K562 (cell line): ENCODE data around the gene TADA2A. TPM values are rescaled to one million over a fixed set of nuclear protein-coding genes. Genes with fewer than 3 reads are reported as not detected.

Source experiments
- ATAC-seq: fragments of 200-7000 bp; cut with Tn5 transposase; 3 replicates; pipeline ENCODE4 v1.9.1; 2020; ENCODE audit warnings: moderate library complexity
- BruUV-seq: library from RNA; stranded (reverse); fragments of 400-500 nt; replicated peaks from 2 replicates; lab custom pipeline; 2021; lab: Mats Ljungman, UMichigan
- CTCF ChIA-PET: fragments of 300-600 bp; formaldehyde crosslinking; extraction: SDS; loops from one replicate; lab custom pipeline; 2021; ENCODE audit warnings: low intra/inter-chr PET ratio; lab: Yijun Ruan, JAX
- POLR2A ChIA-PET: fragments of 300-600, 350-650 bp; sonication (Branson Sonifier 250); formaldehyde crosslinking; extraction: SDS; loops from one replicate; lab custom pipeline; 2021; ENCODE audit warnings: antibody characterized with exemption, inconsistent platforms; lab: Yijun Ruan, JAX
- DNase-seq, 4 experiments: peaks; one replicate each; pipeline versions ENCODE4 v3.0.0 to v3.0.0-alpha.2; 2011 to 2018; ENCODE audit warnings: low spot score in 3 of 4, mixed read lengths in 3 of 4; ENCODE audit errors: extremely low read depth in 1 of 4
- FAIRE-seq: peaks from 2 replicates; lab custom pipeline; 2011; peaks lifted over from hg19 to GRCh38; lab: Jason Lieb, UNC
- H2AFZ ChIP-seq: 2 replicates; pipeline ENCODE4 v1.6.0; 2011; ENCODE audit warnings: low read depth, low read length, control low read depth, inconsistent platforms
- H3K27ac ChIP-seq: fragments of 200-600 bp; 3 replicates; pipeline ENCODE4 v1.8.0; 2011; ENCODE audit warnings: low read depth, mild to moderate bottlenecking, control low read depth, inconsistent platforms, low read length, moderate library complexity, mixed read lengths; ENCODE audit errors: extremely low read depth
- H3K27me3 ChIP-seq, 2 experiments: fragments of 300-600 bp in 1 of 2; 2 replicates in 1 of 2; 3 replicates in 1 of 2; pipeline versions ENCODE4 v1.6.0 to v1.8.0; 2011; ENCODE audit warnings: inconsistent platforms in 2 of 2, low read length in 2 of 2, mild to moderate bottlenecking in 1 of 2, mixed read lengths in 1 of 2, moderate library complexity in 1 of 2; ENCODE audit not compliant: control insufficient read depth in 2 of 2, insufficient read depth in 2 of 2
- H3K36me3 ChIP-seq: fragments of 300-600 bp; 3 replicates; pipeline ENCODE4 v1.8.0; 2011; ENCODE audit warnings: mild to moderate bottlenecking, low read length, inconsistent platforms; ENCODE audit not compliant: control insufficient read depth, insufficient read depth
- H3K4me1 ChIP-seq, 2 experiments: fragments of 200-600 bp in 1 of 2; replicated peaks in 1 of 2; 2 replicates in 1 of 2; 3 replicates in 1 of 2; pipeline versions ENCODE4 v1.5.1 to v1.8.0; 2011; ENCODE audit warnings: inconsistent platforms in 2 of 2, low read length in 2 of 2, mild to moderate bottlenecking in 1 of 2, mixed read lengths in 1 of 2, moderate library complexity in 1 of 2; ENCODE audit not compliant: control insufficient read depth in 2 of 2, insufficient read depth in 2 of 2
- H3K4me2 ChIP-seq: 2 replicates; pipeline ENCODE4 v1.6.1; 2011; ENCODE audit warnings: low read length, control low read depth, inconsistent platforms, mixed read lengths; ENCODE audit not compliant: insufficient read depth
- H3K4me3 ChIP-seq: fragments of 200-600 bp; sonication (generic), shearing (Covaris generic); 2 replicates; pipeline ENCODE4 v1.5.1; 2016; ENCODE audit warnings: control low read depth, inconsistent platforms
- H3K79me2 ChIP-seq: fragments of 200-600 bp; 3 replicates; pipeline ENCODE4 v1.8.0; 2011; ENCODE audit warnings: low read length, inconsistent platforms; ENCODE audit not compliant: control insufficient read depth, insufficient read depth
- H3K9ac ChIP-seq, 2 experiments: 2 replicates each; pipeline versions ENCODE4 v1.6.0 to v1.6.1; 2011; ENCODE audit warnings: low read depth in 2 of 2, low read length in 2 of 2, control low read depth in 1 of 2, inconsistent platforms in 1 of 2, mild to moderate bottlenecking in 1 of 2, mixed read lengths in 1 of 2; ENCODE audit not compliant: insufficient read depth in 1 of 2
- H3K9me1 ChIP-seq: one replicate; pipeline ENCODE4 v1.6.0; 2011; ENCODE audit warnings: inconsistent platforms, mild to moderate bottlenecking, low read length, moderate library complexity; ENCODE audit not compliant: control insufficient read depth, insufficient read depth
- H3K9me3 ChIP-seq: replicated peaks from 2 replicates; pipeline ENCODE4 v1.5.1; 2011; ENCODE audit warnings: low read depth, low read length, inconsistent platforms; ENCODE audit not compliant: control insufficient read depth, insufficient read depth
- H4K20me1 ChIP-seq: replicated peaks from 2 replicates; pipeline ENCODE4 v1.6.1; 2011; ENCODE audit warnings: low read length, inconsistent platforms, mixed read lengths; ENCODE audit not compliant: control insufficient read depth, insufficient read depth
- BRF1 ChIP-seq: IDR thresholded peaks from 3 replicates; pipeline ENCODE4 v1.6.1; 2011; ENCODE audit warnings: borderline replicate concordance, mild to moderate bottlenecking; ENCODE audit not compliant: insufficient read length; ENCODE audit errors: extremely low read depth
- CBX1 ChIP-seq: sonication (generic); IDR thresholded peaks from 2 replicates; pipeline ENCODE4 v1.6.1; 2016; ENCODE audit warnings: antibody characterized with exemption, low read depth, mild to moderate bottlenecking
- CHD4 ChIP-seq: fragments of 200-600 bp; sonication (generic); IDR thresholded peaks from 3 replicates; pipeline ENCODE4 v1.6.1; 2012; ENCODE audit warnings: low read depth, mild to moderate bottlenecking, mixed read lengths, low read length, inconsistent platforms; ENCODE audit not compliant: insufficient read depth, insufficient replicate concordance, poor library complexity, severe bottlenecking
- COPS2 ChIP-seq: fragments of 450-650 bp; conservative IDR thresholded peaks from 2 replicates; pipeline ENCODE4 v1.6.1; 2016; ENCODE audit warnings: mild to moderate bottlenecking, moderate library complexity
- EP300 ChIP-seq: IDR thresholded peaks from 2 replicates; pipeline ENCODE4 v1.6.1; 2012; ENCODE audit warnings: low read length, improper control_type of control experiment
- HDGF ChIP-seq: fragments of 450-650 bp; IDR thresholded peaks from 2 replicates; pipeline ENCODE4 v1.6.1; 2016
- ILK ChIP-seq: fragments of 450-650 bp; IDR thresholded peaks from 2 replicates; pipeline ENCODE4 v1.6.1; 2016; ENCODE audit warnings: missing genetic modification characterization, low read depth, mild to moderate bottlenecking, missing compliant biosample characterization, moderate library complexity, borderline replicate concordance
- KDM1A ChIP-seq, 2 experiments: fragments of 450-650 bp; IDR thresholded peaks; 2 replicates each; pipeline ENCODE4 v1.6.1; 2016; ENCODE audit warnings: mild to moderate bottlenecking in 2 of 2
- MCM2 ChIP-seq: fragments of 450-650 bp; IDR thresholded peaks from 2 replicates; pipeline ENCODE4 v1.6.1; 2017; ENCODE audit warnings: low read depth, mild to moderate bottlenecking
- MTF1 ChIP-seq: fragments of 250-450 bp; sonication (Bioruptor Pico); IDR thresholded peaks from 2 replicates; pipeline ENCODE4 v1.9.0; 2021; ENCODE audit warnings: moderate library complexity, mild to moderate bottlenecking, inconsistent platforms, borderline replicate concordance
- NR4A1 ChIP-seq, 2 experiments: fragments of 250-450 bp in 1 of 2; fragments of 450-650 bp in 1 of 2; sonication (Bioruptor Pico) in 1 of 2; IDR thresholded peaks; 2 replicates each; pipeline versions ENCODE4 v1.4.0 to v1.6.1; 2016 to 2020; ENCODE audit warnings: mild to moderate bottlenecking in 2 of 2, missing compliant biosample characterization in 1 of 2, missing genetic modification characterization in 1 of 2, moderate library complexity in 1 of 2
- RFX7 ChIP-seq: fragments of 250-450 bp; sonication (Bioruptor Pico); IDR thresholded peaks from 2 replicates; pipeline ENCODE4 v1.5.1; 2021; ENCODE audit warnings: mild to moderate bottlenecking
- SAFB2 ChIP-seq: fragments of 200-400 bp; formaldehyde crosslinking; IDR thresholded peaks from 2 replicates; pipeline ENCODE4 v1.6.1; 2018; ENCODE audit warnings: borderline replicate concordance, low read length, low read depth, moderate library complexity; ENCODE audit not compliant: severe bottlenecking
- SRSF7 ChIP-seq: fragments of 200-400 bp; formaldehyde crosslinking; optimal IDR thresholded peaks from 2 replicates; pipeline ENCODE3; 2017; ENCODE audit warnings: mild to moderate bottlenecking, low read depth, low read length
- TAF9B ChIP-seq: fragments of 450-650 bp; IDR thresholded peaks from 2 replicates; pipeline ENCODE4 v1.6.1; 2018; ENCODE audit warnings: mild to moderate bottlenecking; ENCODE audit not compliant: partially characterized antibody
- ZFP1 ChIP-seq: fragments of 450-650 bp; formaldehyde crosslinking; IDR thresholded peaks from 2 replicates; pipeline ENCODE4 v1.4.0; 2020; ENCODE audit warnings: mild to moderate bottlenecking, mixed read lengths
- ZNF347 ChIP-seq: fragments of 450-650 bp; formaldehyde crosslinking; IDR thresholded peaks from 2 replicates; pipeline ENCODE4 v1.4.0; 2020; ENCODE audit warnings: low read depth, mild to moderate bottlenecking, moderate library complexity
- WGBS: fragments of 100-300 bp; shearing (Covaris generic); methylation state at CpG from one replicate; pipeline ENCODE4 v1.1.6; 2016; ENCODE audit warnings: low coverage, mixed read lengths; ENCODE audit not compliant: insufficient coverage; ENCODE audit errors: missing lambda C conversion rate; 5-methylcytosine and 5-hydroxymethylcytosine counted together
- in situ Hi-C: fragments of 300-500 bp; cut with MboI; formaldehyde crosslinking; loops from 4 replicates; pipeline ENCODE4 v1.15.0; 2018; ENCODE audit warnings: inconsistent platforms, mixed read lengths
- intact Hi-C: fragments of 100-400 bp; cut with micrococcal nuclease; formaldehyde crosslinking; loops from 2 replicates; pipeline ENCODE4 v1.14.2; 2022
- polyA plus RNA-seq, 8 experiments: library from polyadenylated mRNA; depleted of rRNA in 4 of 8; stranded (reverse) in 5 of 8; unstranded in 3 of 8; fragments of >200 nt; fragmentation: Nextera tagmentation in 2 of 8; fragmentation: Illumina TruSeq in 1 of 8; extraction: Ambion mirVana in 2 of 8; extraction: Trizol in 1 of 8; gene quantifications; 2 replicates each; pipeline versions ENCODE4 v1.2.1 to v1.2.3, GENCODE V29; 2011 to 2014; ENCODE audit warnings: inconsistent platforms in 1 of 8, missing spikeins in 1 of 8
- total RNA-seq, 7 experiments: library from RNA; depleted of rRNA in 6 of 7; stranded (reverse); fragments of >200 nt in 6 of 7; fragmentation: Illumina TruSeq in 2 of 7; extraction: Trizol in 2 of 7; gene quantifications; 2 replicates each; pipeline versions ENCODE4 v1.2.1 to v1.2.3, GENCODE V29; 2011 to 2021; ENCODE audit warnings: low replicate concordance in 1 of 7

Gene TADA2A
- total and polyA plus RNA-seq, 9 of the 15 experiments (the other 6 are each of a cell fraction or from before 2014, with no cell fraction given), result 13.8 to 37.7 (median 25.0) TPM

- H3K9me1 ChIP-seq, result no peaks in the 10 kb centered on the region
- no peaks in the 10 kb centered on the region for H3K4me1 ChIP-seq
- H3K9ac ChIP-seq, result no peak overlapping the region
- TF ChIP-seq KDM1A (IDR thresholded peaks at IDR 0.05) (no peak), ILK (tag) (no peak), TAF9B (no peak), CHD4 (no peak), CBX1 (no peak), ZNF347 (CRISPR knock-in tag) (no peak), MCM2 (no peak), MTF1 (CRISPR knock-in tag) (no peak), EP300 (no peak), RFX7 (CRISPR knock-in tag) (no peak), SRSF7 (no peak), NR4A1 (CRISPR knock-in tag; IDR thresholded peaks at IDR 0.05) (no peak), NR4A1 (tag; IDR thresholded peaks at IDR 0.05) (no peak), HDGF (no peak), ZFP1 (no peak), BRF1 (no peak), COPS2 (no peak), SAFB2 (no peak)
- TF ChIP-seq, all 486 proteins: peak for 0
- H3K27me3 ChIP-seq, result no peaks in the 10 kb centered on the region
- H3K79me2 ChIP-seq, result no peaks in the 10 kb centered on the region
- FAIRE-seq (no peak), ATAC-seq (no peak), DNase-seq (no peak)
- H3K36me3 ChIP-seq, result no peaks in the 10 kb centered on the region
- no TSS peak for BruUV-seq
- CTCF ChIA-PET, result no interaction called here
- H3K27ac ChIP-seq, result no peak overlapping the region
- H3K4me2 ChIP-seq, result no peak overlapping the region
- intact Hi-C loops (no loop called here), in situ Hi-C loops (no loop called here)
- H3K9me3 ChIP-seq, result no peaks in the 10 kb centered on the region
- POLR2A ChIA-PET, result interaction anchor here (0.6 to 0.7 kb wide), 2 partner anchors 50 to 238 kb away, joined by 3 read pairs; no protein-coding TSS in a partner anchor
- H3K4me3 ChIP-seq, result no peak overlapping the region
- 56% methylated on average over 2 of the region's 4 CpGs for WGBS
- H2AFZ ChIP-seq, result no peak overlapping the region
- no peaks in the 10 kb centered on the region for H4K20me1 ChIP-seq
Measured at GRCh38 chr17:37389160-37389559, 17.5 kb upstream of the TADA2A start.
